Central memory CD4-positive, alpha-beta T cell (primary cell): ENCODE results near the gene RABAC1.
"Not testable (repeated sequence)": the region's sequence is repeated elsewhere in the genome, so short reads cannot be mapped to it uniquely, and the experiment has no call there.

Experiments
- DNase-seq: peaks from one replicate; pipeline ENCODE4 v3.0.0; 2022

The RABAC1 gene

DNA sequence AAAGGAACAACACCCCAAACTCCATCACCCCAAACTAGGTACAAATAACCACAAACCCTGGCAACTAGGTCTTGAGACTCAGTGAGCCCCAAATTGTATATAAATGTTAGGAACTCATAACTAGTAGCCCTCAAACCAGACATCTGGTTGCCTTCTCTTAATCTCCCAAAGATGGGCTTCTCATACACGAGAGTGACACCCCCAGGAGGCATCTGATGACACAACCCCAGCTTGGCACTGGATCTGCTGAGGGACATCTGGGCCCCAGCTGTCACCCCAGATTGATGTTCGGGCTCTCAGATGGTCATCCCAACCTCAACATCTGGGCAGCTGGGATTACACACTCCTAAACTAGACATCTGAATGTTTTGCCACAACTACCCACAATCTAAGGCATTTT lies 14.8 kb downstream of the RABAC1 start:
- no peak for DNase-seq

DNA sequence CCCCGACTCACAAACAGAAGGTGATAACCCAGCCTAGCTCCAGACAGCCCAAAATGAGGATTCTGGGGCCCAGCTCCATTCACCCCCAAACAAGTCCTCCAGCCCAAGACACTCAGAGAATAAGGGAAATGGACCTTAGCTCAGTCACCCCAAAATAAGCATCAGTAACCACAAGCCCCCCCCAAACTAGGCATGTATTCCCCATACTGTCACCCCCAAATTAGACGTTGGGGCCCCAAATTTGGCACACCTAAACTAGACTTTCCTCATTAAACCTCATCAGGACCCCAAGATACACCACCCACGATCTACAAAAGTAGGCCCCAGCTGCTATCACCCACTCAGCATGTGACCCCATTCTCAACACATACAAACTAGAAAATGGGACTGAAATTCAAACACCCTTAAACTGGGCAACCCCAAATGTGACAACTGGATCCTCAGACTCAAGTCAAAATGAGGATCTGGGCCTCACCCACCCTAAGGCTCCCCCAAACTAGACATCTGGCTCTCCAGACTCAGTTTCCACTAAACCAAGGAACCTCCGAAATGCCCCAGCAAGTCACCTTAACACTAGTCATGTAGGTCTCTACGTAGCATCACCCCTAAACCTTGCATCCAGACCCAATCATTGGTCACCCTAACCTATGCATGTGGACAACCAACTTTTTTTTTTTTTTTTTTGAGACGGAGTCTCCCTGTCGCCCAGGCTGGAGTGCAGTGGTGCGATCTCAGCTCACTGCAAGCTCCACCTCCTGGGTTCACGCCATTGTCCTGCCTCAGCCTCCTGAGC lies 17.5 kb downstream of the RABAC1 start:
- DNase-seq = no peak

DNA sequence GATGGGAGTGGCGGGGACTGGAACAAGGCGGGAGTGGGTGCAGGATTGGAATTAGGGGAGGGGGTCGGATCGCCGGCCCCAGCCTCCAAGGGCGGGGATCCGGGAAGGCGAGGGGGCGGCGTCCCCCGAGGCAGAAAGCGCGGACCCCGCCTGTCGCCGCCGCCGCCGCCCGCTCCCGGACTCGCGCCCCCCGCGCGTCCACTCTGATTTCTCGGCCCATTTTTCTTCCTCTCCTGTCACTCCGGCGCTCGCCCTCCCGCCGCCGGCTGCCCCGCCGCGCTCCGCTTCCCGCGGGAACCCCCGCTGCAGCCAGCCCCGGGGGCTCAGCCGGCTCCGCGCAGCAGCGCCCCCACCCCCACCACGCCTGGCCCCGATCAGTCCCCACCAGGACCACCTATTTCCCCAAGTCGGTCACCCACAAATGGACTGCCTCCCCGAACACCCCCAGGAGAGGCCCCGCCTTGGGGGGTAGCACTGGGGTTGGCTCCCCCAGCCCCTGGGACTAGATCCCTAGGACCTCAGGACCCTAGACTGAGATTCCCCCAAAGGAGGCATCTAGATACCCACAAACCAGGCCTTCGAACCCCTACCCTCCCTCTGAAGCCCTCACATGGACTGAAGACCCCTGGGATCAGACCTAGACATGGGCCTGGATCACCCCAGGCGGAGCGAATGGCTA lies 18.3 kb downstream of the RABAC1 start:
- DNase-seq = no peak

DNA sequence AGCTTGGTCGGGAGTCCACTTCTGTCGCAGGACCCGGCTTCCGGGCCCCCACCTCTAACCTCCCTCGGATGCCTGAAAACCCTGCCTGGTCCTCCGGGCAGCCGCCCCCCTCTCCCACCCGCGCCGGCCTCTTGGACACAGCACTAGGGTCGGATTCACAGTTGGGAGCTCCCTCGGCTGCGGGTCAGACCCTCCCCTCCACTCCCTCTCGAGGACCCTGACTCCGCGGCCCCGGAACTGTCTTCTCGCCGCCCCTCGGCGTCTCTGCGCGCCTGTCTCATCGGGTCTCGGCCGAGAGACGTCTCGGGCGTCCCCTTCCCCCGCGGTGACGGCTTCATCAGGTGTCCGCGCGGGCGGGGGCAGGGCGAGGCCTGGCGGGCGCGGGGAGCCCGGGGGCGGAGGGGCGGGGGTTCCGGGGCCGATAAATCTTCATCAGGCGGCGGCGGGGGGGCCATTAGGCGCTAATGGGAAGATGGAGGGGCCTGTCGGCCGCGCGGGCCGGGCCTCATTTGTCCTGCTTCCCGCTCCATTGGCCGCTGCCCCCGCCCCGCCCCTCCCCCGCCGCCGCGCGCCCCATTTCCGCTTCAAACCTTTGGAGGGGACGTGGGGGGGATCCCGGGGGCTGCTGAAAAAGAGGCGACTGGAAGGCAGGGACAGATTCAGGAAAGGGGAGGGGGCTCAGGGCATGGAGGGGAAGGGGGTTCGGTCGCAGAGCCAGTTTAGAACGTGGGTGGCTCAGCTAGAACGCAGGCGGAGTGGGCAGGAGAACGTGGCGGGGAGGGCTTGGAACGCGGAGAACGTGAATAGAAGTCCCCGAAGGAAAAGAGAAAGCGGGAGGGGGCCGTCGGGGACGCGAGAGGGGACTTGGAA lies 19.0 kb downstream of the RABAC1 start:
- no peak for DNase-seq

DNA sequence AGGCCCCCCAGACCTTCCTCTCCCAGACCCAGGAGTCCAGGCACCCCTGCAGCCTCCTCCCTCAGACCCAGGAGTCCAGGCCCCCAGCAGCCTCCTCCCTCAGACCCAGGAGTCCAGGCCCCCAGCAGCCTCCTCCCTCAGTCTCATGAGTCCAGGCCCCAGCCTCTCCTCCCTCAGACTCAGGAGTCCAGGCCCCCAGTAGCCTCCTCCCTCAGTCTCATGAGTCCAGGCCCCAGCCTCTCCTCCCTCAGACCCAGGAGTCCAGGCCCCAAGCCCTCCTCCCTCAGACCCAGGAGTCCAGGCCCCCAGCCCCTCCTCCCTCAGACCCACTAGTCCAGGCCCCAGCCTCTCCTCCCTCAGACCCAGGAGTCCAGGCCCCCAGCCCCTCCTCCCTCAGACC lies 19.9 kb downstream of the RABAC1 start:
- not testable (repeated sequence) for DNase-seq

DNA sequence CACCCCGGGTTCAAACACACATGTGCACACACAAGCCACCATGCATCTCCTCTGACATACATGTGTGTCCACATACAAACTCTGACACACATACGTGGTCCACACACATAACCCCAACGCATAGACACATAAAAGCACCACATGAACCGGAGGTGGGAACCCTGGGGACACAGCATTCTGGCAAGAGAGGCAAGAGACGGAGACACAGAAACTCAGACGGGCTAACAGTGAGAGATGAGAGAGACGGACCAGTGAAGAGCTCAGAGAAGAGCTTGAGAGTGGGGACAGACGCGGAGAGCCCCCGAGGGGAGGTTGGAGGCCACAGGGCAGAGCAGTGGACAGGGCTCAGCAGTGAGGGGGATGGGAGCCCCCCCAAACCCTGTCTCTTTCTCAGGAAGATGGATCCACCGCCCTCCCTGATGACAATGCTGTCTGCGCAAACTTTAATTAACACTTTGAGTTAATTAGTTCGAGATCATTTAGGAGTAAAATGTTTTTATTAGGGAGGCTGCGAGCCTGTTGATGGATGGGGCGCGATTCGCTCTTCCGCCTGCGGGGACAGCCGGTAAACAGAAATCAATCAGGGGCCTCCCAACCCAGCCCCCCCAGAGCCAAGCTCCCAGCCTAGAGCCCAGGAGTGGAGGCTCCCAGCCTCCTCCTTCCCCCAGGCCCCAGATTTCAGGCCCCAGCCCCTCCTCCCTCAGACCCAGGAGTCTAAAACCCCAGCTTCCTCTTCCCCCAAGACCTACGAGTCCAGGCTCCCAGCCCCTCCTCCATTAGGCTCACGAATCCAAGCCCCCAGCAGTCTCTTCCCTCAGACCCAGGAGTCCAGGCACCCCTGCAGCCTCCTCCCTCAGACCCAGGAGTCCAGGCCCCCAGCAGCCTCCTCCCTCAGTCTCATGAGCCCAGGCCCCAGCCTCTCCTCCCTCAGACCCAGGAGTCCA lies 21.3 kb downstream of the RABAC1 start:
- DNase-seq = no peak

DNA sequence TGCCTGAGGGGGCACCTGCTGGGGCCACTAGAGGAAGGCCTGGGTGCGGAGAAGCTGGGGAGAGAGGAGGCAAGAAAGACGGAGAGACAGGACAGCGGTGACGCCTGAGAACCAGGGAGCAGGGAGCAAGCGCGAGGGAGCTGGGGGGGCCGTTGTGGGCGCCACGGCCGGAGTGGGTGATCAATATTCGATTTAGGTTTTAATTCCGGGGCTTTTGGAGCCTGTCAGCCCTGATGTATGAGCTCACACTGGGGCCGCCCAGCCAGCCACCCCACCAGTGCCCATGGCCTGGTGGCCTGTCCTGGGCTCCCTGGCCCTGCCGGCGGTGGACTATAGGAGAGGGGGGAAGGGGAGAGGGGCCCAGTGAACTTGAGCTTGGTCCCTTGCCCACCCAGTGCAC lies 22.2 kb downstream of the RABAC1 start:
- DNase-seq = no peak

DNA sequence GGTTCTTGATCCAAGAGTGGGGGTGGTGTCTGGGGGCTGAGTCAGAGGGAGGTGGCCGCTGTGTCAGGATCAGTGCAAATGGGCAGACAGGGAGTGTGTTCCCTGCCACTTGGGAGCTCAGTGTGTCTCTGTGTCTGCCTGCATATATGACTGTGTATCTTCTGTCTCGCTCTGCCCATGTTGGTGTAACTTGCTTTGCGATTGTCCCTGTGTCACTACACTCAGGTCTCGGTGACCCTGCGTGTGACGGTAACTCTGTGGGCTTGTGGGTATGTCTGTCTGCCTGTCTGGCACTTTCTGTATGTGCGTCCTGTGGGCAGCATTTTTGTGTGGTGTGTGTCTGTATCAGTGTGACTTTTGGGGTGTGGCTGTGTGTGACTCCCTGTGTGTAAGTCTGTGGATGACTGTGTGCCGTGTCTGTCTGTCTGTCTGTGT lies 22.7 kb downstream of the RABAC1 start:
- DNase-seq = no peak

DNA sequence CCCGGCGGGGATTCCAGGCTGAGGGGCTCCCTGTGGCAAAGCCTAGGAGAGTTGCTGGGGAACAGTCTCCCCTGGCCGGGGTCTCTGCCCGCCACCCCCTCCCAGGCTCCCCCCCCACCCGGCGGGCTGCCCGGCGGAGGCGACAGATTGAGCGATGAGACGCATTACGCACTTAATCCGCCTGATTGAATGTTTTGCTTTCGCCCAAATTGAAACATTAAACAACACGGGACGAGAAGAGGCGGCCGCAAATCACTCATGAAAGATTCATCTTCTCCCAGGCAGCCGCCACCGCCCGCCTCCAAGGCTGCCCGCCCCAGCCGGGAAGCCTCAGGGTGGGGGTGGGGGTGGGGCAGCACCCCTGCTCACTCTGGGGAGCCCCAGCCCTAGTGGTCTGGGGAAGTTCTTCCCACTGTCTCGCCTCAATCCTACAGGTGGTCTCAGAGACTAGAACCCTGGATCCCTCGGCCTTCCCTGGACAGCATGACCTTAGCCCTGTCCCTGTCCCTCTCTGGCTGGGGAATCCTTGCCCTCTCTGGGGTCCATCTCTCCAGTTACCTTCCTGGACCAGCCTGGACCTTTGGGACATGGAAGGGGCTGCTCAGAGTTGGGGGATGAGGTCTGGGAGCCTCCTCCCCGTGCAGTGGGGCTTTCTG lies 23.2 kb downstream of the RABAC1 start:
- DNase-seq = no peak

DNA sequence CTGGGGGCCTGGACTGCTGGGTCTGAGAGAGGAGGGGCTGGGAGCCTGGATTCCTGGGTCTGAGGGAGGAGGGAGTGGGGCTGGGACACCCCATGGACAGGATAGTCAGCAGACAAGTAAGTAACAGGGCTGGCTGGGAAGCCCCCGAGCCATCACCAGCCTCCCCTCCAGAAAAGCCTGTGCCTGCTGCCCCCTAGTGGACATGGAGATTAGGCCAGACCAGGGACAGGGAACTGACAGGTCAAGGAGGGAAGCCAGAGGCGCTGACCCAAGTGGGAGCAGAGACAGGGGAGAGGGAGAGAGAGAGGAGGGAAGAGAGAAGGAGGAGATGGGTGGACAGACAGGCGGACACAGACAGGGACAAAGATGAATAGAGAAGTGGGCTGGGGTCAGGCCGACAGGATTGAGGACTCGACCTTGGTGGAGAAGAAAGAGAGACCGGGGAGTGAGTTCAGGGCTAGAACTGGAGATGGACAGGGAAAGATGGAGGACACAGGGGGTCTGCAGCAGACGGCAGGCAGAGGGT lies 24.2 kb downstream of the RABAC1 start:
- DNase-seq = peak; percentile 68

DNA sequence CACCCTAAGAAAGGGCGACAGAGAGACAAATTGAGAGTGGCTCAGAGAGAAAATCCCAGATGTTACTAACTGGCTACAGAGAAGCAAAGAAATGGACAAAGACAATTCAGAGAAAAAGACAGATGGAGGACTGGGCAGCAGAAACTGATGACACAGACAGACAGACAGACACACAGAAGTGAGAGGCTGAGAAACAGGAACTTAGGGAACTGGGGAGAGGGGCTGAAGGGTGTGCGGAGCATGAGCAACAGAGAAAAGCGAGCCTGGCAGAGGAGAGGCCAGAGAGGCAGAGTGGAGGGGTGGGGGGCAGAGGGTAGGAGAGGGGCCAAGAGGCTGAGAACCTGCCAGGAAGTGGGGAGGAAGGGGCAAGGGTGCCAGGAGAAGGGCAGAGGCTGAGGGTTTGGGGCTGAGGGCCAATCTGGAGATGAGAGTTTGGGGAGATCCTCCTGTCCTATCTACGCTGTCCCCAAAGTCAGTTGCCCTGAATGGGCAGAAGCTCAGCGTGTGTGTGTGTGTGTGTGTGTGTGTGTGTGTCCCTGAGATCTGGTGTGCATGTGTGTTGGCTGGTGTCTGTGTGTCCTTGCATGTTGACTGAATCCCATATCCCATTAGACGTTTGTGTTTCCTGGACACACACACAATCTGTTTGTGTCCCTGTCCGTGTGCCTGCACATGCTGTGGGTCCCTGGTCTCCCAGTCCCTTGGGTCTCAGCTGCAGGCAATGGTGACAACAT lies 25.3 kb downstream of the RABAC1 start:
- DNase-seq = no peak

DNA sequence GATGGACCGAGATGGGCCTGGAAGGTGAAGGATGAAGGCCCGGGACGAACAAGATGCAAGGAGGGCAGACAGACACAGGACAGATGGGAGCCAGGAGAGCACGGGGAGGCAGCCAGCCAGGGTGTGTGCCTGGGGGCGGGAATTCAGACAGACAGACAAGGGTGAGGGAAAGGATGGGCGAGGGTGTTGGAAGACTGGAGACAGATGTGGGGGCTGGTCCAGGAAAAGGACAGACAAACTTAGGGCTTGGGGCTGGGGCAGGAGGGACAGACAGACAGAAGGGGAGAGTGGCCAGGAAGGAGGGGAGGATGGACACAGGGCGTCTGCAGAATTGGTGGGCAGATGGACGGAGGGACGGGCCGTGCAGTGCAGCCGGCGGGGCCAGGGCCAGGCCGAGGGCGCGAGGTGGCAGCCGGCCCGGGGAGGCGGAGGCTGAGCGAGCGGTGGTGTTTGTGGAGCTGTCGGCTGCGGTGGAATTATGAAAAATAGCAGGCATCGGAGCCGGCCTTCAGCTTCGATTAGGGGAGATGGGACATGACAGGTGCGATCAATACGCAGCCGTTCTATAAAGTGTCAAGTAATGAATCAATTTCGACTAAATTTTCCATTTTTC lies 26.3 kb downstream of the RABAC1 start:
- no peak for DNase-seq

DNA sequence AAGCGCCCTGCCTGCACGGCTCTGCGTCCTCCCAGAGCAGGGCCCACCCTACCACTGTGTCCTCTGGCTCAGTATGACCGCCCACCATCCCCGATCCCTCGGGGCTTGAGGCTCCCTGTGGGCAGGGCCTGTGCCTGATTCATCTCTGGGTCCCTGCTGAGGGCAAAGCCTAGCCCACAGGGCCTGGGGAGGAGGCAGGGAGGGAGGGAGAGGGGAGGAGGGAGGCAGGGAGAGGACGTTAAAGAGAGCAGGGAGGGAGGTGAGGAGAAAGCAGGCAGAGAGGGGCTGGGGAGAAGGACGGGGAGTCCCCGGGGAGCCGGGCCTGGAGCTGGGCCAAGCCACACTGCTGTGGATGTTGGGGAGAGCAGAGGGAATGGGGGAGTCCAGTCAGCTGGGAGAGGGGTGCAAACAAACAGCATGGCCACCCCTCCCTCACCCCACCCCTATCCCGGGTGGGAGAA lies 26.8 kb downstream of the RABAC1 start:
- DNase-seq = no peak

DNA sequence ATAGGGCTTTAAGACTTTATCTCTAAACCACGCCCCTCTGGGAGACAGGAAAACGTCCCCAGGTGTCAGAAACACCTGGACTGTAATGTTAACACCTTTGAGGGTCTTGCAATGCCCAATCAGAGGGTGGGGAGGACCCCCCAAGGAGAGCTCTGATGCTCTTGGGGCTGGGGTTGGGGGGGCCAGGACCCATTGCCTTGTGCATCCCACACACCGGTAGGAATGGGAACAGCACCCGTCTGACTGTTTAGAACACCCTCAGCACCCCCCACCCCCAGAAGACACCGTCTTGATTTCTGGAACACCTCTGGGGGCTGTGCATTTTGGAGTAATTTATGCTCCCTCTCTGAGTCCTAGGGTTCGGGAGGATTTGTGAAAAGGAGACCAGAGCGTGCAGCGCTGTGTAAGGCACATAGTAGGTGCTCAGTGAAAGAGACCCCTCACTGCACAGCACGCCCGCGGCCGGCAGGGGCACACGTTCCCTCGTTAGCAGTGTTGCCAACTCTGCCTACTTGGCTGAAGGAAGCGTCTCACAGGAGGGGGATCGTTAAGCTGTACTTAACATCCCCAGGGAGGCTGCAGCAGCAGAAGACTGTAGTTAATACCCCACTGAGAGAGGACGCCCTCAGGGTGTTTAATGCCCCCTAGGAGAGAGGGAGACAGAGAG lies 28.1 kb downstream of the RABAC1 start:
- DNase-seq = no peak

DNA sequence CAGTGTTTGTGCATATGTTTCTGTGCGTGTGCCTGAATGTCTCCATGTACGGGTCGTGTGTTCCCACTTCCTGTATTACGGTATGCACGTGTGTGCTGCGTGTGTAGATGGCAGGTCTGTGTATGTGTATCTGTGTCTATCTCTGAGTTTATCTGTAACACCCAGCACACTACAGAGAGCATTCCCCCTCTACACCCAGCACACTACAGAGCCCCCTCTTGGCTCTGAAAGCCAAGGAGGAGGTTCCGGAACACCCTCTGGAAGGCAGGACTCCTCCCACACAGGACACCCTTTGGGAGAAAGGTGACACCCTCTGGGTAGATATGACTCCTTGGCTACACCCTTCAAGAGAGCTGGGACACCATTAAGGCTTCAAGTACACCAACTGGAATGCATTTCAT lies 28.8 kb downstream of the RABAC1 start:
- no peak for DNase-seq

DNA sequence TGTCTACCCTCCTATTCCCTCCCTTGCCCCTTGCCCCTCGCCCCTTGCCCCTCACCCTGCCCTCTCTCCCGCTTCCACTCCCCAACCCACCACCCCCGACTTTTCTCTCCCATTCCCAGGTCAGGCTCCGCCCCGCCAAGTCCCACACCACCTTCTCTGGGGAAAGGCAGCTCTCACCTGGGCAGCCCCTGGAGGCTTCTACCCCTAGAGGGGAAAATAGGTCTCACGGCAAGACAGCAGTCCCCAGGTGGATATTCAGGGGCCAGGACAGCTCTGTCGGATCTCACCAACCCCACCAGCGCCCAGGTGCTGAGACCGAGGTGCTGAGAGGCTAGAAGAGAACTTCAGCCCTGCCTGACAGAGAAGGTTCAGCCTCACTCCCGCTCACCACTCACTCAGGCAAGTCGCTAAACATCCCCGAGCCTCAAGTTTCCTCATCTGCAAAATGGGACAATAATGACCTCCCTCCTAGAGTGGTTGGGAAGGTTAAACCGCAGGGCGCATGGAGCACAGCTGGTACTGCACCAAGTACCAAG lies 29.5 kb downstream of the RABAC1 start:
- DNase-seq = no peak

DNA sequence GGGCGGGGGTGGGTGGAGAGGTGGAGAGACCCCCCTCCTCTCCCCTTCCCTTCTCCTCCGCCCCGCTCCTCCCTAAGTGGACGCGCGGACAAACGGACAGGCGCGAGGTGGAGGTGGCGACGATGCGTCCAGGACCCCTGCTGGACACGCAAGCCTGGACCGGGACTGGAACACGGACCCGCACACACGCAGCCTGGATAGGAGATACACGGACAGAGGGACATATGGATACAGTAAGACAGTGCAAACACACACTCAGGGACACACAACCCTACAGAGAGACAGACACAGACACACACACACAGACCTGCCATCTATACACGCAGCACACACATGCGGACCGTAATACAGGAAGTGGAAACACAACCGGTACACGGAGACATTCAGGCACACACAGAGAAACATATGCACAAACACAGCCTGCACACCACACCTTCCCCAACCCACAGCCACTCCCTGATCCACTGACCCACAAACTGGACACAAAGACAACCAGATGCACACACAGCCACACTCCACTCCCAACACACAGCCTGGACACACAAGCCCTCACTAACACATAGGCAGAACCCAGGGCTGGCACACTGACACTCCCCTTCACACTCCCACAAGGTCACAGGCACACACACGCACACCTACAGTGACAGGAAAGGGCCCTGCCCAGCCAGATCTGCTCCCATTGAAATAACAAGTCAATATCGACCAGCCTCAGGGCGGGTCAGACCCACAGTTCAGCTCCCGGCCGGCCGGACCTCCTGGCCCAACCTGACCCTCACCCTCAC lies 30.2 kb downstream of the RABAC1 start:
- DNase-seq = peak; percentile 44

DNA sequence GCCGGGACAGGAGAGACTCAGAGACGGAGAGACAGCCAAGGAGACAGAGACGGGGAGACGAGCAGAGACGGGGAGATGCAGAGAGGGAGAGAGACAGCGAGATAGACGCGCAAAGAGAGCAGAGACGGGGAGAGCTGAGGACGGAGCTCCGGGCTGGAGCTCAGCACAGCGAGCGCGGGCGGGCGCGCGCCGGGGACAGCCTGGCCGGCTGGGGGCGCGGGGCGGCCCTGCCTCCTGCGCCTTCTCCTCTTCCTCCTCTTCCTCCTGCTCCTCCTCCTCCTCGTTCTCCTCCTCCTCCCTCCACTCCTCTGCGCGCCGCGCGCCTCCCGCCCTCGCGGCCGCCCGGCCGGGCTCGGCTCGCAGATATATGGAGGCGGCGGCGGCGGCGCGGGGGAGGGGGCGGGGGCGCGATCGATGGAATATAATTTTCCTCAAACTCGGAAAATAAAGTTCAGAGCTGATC lies 30.9 kb downstream of the RABAC1 start, which contains the start of gene ERFL:
TSS of gene ERFL (minus strand) at position 229 of the 463 bp plus-strand sequence. CDS start 15,530 bp downstream, outside the sequence.
- DNase-seq = no peak
